ENCODE data around the gene AP5S1. TPM values are rescaled to one million over a fixed set of nuclear protein-coding genes. Genes with fewer than 3 reads are reported as not detected.

AP5S1 gene
- total RNA-seq, 4 donors from 2014 or later = 10.4 to 12.1 (median 11.0) TPM

DNA sequence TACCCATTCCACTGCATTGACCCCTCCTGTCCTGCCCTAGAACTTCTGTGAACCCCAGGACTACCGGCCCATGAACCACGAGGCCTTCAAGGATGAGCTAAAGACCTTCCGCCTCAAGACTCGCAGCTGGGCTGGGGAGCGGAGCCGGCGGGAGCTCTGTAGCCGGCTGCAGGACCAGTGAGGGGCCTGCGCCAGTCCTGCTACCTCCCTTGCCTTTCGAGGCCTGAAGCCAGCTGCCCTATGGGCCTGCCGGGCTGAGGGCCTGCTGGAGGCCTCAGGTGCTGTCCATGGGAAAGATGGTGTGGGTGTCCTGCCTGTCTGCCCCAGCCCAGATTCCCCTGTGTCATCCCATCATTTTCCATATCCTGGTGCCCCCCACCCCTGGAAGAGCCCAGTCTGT, 15.6 kb upstream of the AP5S1 start:
- WGBS, 2 donors (ENCODE audit: low coverage in 1 of 2) = 40% methylated on average over 1 of the region's 11 CpGs; no CpG with 5 or more reads in 1 of the 2 donors
- peaks cover 0 to 63% of the 10 kb centered on the region in 2 donors for H3K36me3 ChIP-seq
- H3K4me1 ChIP-seq = peaks cover 4 to 79% (median 23%) of the 10 kb centered on the region in 3 donors
- peak overlapping the region in 3 of 4 donors; percentile 96 to 97 (median 96) for H3K27ac ChIP-seq
- H3K9me3 ChIP-seq = peaks cover 0 to 5% (median 0%) of the 10 kb centered on the region in 3 donors
- ATAC-seq = no peak
- H3K27me3 ChIP-seq = no peaks in the 10 kb centered on the region
- no peak overlapping the region for H3K4me3 ChIP-seq
- TF ChIP-seq CTCF (IDR thresholded peaks at IDR 0.05) (no peak), POLR2A (IDR thresholded peaks at IDR 0.05) (no peak), POLR2AphosphoS5 (IDR thresholded peaks at IDR 0.05) (no peak), EP300 (IDR thresholded peaks at IDR 0.05) (no peak)

- Histone ChIP-seq H3K4me1 (peaks cover 8 to 87% (median 41%) of the 10 kb centered on the region in 3 donors), H3K4me3 (peak overlapping the region in 1 of 2 donors; percentile 30), H3K27me3 (no peaks in the 10 kb centered on the region), H3K36me3 (peaks cover 0 to 25% of the 10 kb centered on the region in 2 donors), H3K9me3 (peaks cover 0 to 5% (median 0%) of the 10 kb centered on the region in 3 donors), H3K27ac (peak overlapping the region; percentile 88 to 97 (median 96))
- no peak for ATAC-seq
- TF ChIP-seq POLR2AphosphoS5 (IDR thresholded peaks at IDR 0.05) (no peak), CTCF (IDR thresholded peaks at IDR 0.05) (no peak), EP300 (IDR thresholded peaks at IDR 0.05) (no peak)
- WGBS, 2 donors (ENCODE audit: low coverage in 1 of 2) = 68% methylated on average over 3 of the region's 3 CpGs; no CpG with 5 or more reads in 1 of the 2 donors
Observed at GRCh38 chr20:3808544-3808943, 11.8 kb upstream of the AP5S1 start.

- peaks cover 8 to 67% (median 33%) of the 10 kb centered on the region in 3 donors for H3K4me1 ChIP-seq
- peak overlapping the region; percentile 38 to 50 for H3K4me3 ChIP-seq
- WGBS, 2 donors (ENCODE audit: low coverage in 1 of 2) = 1 to 6% methylated on average over 2 to 12 of the region's 20 CpGs
- peak; percentile 100 for TF ChIP-seq POLR2AphosphoS5 (IDR thresholded peaks at IDR 0.05)
- peak; percentile 35 for TF ChIP-seq EP300 (IDR thresholded peaks at IDR 0.05)
- peak in 1 of 4 experiments; percentile 1 for TF ChIP-seq CTCF (IDR thresholded peaks at IDR 0.05)
- peak; percentile 68 to 70 for TF ChIP-seq POLR2A (IDR thresholded peaks at IDR 0.05)
- H3K36me3 ChIP-seq = no peaks in the 10 kb centered on the region
- no peaks in the 10 kb centered on the region for H3K9me3 ChIP-seq
- H3K27me3 ChIP-seq = no peaks in the 10 kb centered on the region
- peak overlapping the region; percentile 86 to 96 (median 92) for H3K27ac ChIP-seq
- ATAC-seq = peak; percentile 92
Observed at GRCh38 chr20:3811467-3812258, 8.7 kb upstream of the AP5S1 start.

DNA sequence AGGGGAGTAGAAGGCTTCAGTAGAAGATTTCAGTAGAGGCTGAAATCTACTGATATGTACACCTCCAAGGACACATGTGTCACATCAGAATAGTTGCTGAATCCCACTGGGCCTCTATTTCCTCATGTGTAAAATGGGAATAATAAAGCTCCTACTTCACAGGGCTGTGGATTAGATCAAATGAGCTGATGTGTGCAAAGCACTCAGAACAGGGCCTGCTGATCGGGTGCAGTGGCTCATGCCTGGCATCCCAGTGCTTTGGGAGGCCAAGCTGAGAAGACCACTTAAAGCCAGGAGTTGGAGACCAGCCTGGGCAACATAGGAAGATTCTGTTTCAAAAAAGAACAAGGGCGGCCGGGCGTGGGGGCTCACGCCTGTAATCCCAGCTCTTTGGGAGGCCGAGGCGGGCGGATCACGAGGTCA, 8.1 kb upstream of the AP5S1 start:
- Histone ChIP-seq H3K9me3 (no peaks in the 10 kb centered on the region), H3K4me1 (peaks cover 4 to 61% (median 27%) of the 10 kb centered on the region in 3 donors)
- 92% methylated on average over 6 of the region's 9 CpGs; no CpG with 5 or more reads in 1 of the 2 donors for WGBS, 2 donors (ENCODE audit: low coverage in 1 of 2)

DNA sequence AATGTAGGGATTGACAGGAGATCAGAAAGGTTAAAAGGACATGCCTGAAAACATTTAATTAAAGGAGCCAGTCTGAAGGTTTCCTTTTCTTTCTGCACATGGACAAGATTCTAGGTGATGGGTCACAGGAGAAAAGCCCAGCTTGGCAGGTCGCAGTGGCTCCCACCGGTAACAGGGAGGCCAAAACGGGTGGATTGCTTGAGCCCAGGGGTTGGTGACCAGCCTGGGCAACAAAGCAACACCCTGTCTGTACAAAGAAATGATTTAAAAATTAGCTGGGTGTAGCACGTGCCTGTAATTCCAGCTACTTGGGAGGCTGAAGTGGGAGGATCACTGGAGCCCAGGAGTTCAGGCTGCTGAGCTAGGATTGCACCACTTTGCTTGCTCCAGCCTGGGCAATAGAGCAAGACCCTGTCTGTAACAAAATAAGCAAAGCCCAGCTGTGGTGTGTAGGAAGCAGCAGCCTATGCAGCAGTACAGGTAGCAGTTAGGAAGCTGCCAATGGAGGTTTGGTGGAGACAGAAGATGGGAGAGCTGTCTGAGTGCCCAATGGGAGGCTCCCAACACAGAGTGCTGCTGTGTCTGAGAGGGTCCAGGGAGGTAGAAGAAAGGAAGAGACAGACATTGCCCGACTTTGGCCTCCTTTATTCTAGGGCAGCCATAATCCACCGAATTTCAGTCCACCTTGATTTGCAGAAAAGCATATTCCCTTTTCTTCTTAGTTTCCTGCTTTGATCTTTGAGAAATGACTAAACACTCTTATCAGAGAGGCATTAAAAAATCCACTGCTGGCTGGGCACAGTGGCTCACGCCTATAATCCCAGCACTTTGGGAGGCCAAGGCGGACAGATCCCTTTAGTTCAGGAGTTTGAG, 7.1 kb upstream of the AP5S1 start:
- no peak for TF ChIP-seq EP300 (IDR thresholded peaks at IDR 0.05)
- TF ChIP-seq CTCF (IDR thresholded peaks at IDR 0.05) = no peak
- TF ChIP-seq POLR2A (IDR thresholded peaks at IDR 0.05) = no peak
- TF ChIP-seq POLR2AphosphoS5 (IDR thresholded peaks at IDR 0.05) = no peak
- no peaks in the 10 kb centered on the region for H3K36me3 ChIP-seq
- no peaks in the 10 kb centered on the region for H3K9me3 ChIP-seq
- H3K4me1 ChIP-seq = peaks cover 4 to 53% (median 20%) of the 10 kb centered on the region in 3 donors
- peak overlapping the region; percentile 1 to 96 (median 88) for H3K27ac ChIP-seq
- no peaks in the 10 kb centered on the region for H3K27me3 ChIP-seq
- H3K4me3 ChIP-seq = no peak overlapping the region
- WGBS, 2 donors (ENCODE audit: low coverage in 1 of 2) = 45 to 60% methylated on average over 6 of the region's 8 CpGs
- ATAC-seq = no peak

More for the DNA sequence above, 8.1 kb upstream of the AP5S1 start:
- H3K36me3 ChIP-seq = no peaks in the 10 kb centered on the region
- no peaks in the 10 kb centered on the region for H3K27me3 ChIP-seq
- TF ChIP-seq EP300 (IDR thresholded peaks at IDR 0.05) = no peak
- no peak overlapping the region for H3K4me3 ChIP-seq
- no peak for ATAC-seq
- H3K27ac ChIP-seq = peak overlapping the region; percentile 62 to 96 (median 88)
